Endodermal cell (in vitro differentiated cells): ENCODE data around the gene BAZ1B. TPM values are rescaled to one million over a fixed set of nuclear protein-coding genes. Genes with fewer than 3 reads are reported as not detected.
A peak's percentile ranks its signal among the peaks of the same experiment; 100 is the strongest.
"Not testable (repeated sequence)": the region's sequence is repeated elsewhere in the genome, so short reads cannot be mapped to it uniquely, and the experiment has no call there.

Source experiments
- DNase-seq: peaks from one replicate; pipeline ENCODE4 v3.0.0-alpha.2; 2017
- H3K27ac ChIP-seq: 2 replicates; pipeline ENCODE4 v1.5.1; 2013; ENCODE audit warnings: mild to moderate bottlenecking, low read depth, low read length, moderate library complexity
- H3K27me3 ChIP-seq: 2 replicates; pipeline ENCODE4 v1.6.1; 2013; ENCODE audit warnings: mild to moderate bottlenecking, low read length, moderate library complexity; ENCODE audit not compliant: insufficient read depth, control insufficient read depth, poor library complexity, severe bottlenecking
- H3K36me3 ChIP-seq: 2 replicates; pipeline ENCODE4 v1.7.0; 2013; ENCODE audit warnings: mild to moderate bottlenecking, low read length, moderate library complexity; ENCODE audit not compliant: control insufficient read depth, insufficient read depth
- H3K4me1 ChIP-seq: one replicate; pipeline ENCODE4 v1.7.0; 2013; ENCODE audit warnings: low read length; ENCODE audit not compliant: control insufficient read depth, insufficient read depth
- H3K4me3 ChIP-seq: 2 replicates; pipeline ENCODE4 v1.5.1; 2013; ENCODE audit warnings: mild to moderate bottlenecking, low read length, moderate library complexity
- H3K9ac ChIP-seq: 2 replicates; pipeline ENCODE4 v1.6.1; 2013; ENCODE audit warnings: mild to moderate bottlenecking, low read length, moderate library complexity; ENCODE audit not compliant: poor library complexity, severe bottlenecking; ENCODE audit errors: extremely low read depth
- H3K9me3 ChIP-seq: 2 replicates; pipeline ENCODE4 v1.6.1; 2013; ENCODE audit warnings: mild to moderate bottlenecking, low read length, moderate library complexity; ENCODE audit not compliant: control insufficient read depth
- H3K27ac Mint-ChIP-seq: 2 replicates; pipeline ENCODE4 v1.8.0; 2020; ENCODE audit warnings: mixed read lengths
- H3K27me3 Mint-ChIP-seq: 2 replicates; pipeline ENCODE4 v1.8.0; 2021; ENCODE audit warnings: mild to moderate bottlenecking, mixed read lengths; ENCODE audit not compliant: insufficient read depth
- H3K36me3 Mint-ChIP-seq: 2 replicates; pipeline ENCODE4 v1.8.0; 2020; ENCODE audit warnings: low read depth, mixed read lengths
- H3K4me1 Mint-ChIP-seq: 2 replicates; pipeline ENCODE4 v1.8.0; 2020; ENCODE audit warnings: mixed read lengths
- H3K4me3 Mint-ChIP-seq: 2 replicates; pipeline ENCODE4 v1.8.0; 2020; ENCODE audit warnings: mild to moderate bottlenecking, moderate library complexity, mixed read lengths
- H3K9me3 Mint-ChIP-seq: 2 replicates; pipeline ENCODE4 v1.8.0; 2020; ENCODE audit warnings: mild to moderate bottlenecking, mixed read lengths
- CTCF ChIP-seq: fragments of 200-600 bp; sonication (generic); conservative IDR thresholded peaks from 2 replicates; pipeline ENCODE4 v1.5.0; 2021; ENCODE audit warnings: antibody characterized with exemption, mild to moderate bottlenecking
- WGBS, 2 experiments: methylation state at CpG; one replicate each; pipeline versions ENCODE4 v1.1.5 to v1.1.7; 2013; ENCODE audit warnings: missing lambda C conversion rate in 2 of 2, mixed read lengths in 1 of 2; ENCODE audit not compliant: insufficient coverage in 1 of 2, insufficient read length in 1 of 2; 5-methylcytosine and 5-hydroxymethylcytosine counted together
- total RNA-seq, 2 donors: library from RNA; stranded (reverse); fragmentation: NEBNext Ultra II Directional in 1 of 2; extraction: Animal tissue kit (Norgen Biotek cat#: 25700) in 1 of 2; gene quantifications; 2 replicates in 1 of 2; 3 replicates in 1 of 2; pipeline ENCODE4 v1.2.1, GENCODE V29; 2021

Gene BAZ1B
- total RNA-seq, 2 donors from 2014 or later: 66.4 to 72.1 TPM

DNA sequence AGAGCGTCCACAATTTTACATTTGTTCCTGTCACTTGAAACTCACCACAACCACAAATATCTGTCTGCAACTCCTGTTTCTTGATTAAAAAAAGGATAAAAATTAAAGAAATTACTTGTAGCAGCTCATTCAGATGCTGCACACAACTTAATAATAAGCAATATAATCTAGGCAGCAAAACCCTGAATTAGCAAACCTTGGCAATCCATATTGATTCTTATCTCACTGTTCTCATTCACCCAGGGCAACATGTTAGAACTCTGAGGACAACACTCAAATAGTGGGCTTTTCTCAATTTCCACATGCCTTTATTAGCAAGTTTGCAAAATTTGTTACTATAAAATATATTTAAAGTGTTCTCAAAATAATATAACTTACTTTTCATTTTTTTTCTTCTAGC is 38.9 kb downstream of the BAZ1B start:
- no peak overlapping the region for H3K4me3 Mint-ChIP-seq
- no peak overlapping the region for H3K27ac Mint-ChIP-seq
- H3K36me3 Mint-ChIP-seq: peaks cover 68% of the 10 kb centered on the region
- peaks cover 84% of the 10 kb centered on the region for H3K36me3 ChIP-seq
- WGBS, 2 experiments: no CpG with 5 or more reads among the region's 1 CpG
- no peak for TF ChIP-seq CTCF
- no peaks in the 10 kb centered on the region for H3K27me3 ChIP-seq
- DNase-seq: no peak
- no peaks in the 10 kb centered on the region for H3K27me3 Mint-ChIP-seq
- H3K4me1 Mint-ChIP-seq: peaks cover 11% of the 10 kb centered on the region
- no peak overlapping the region for H3K27ac ChIP-seq
- H3K9ac ChIP-seq: no peak overlapping the region
- no peaks in the 10 kb centered on the region for H3K9me3 Mint-ChIP-seq
- no peak overlapping the region for H3K4me3 ChIP-seq
- no peaks in the 10 kb centered on the region for H3K4me1 ChIP-seq
- H3K9me3 ChIP-seq: no peaks in the 10 kb centered on the region

GRCh38 chr7:73482746-73483145 is 39.3 kb downstream of the BAZ1B start:
- no peak overlapping the region for H3K9ac ChIP-seq
- no peaks in the 10 kb centered on the region for H3K9me3 Mint-ChIP-seq
- H3K9me3 ChIP-seq: no peaks in the 10 kb centered on the region
- no peak overlapping the region for H3K4me3 Mint-ChIP-seq
- no peak overlapping the region for H3K27ac ChIP-seq
- no peaks in the 10 kb centered on the region for H3K27me3 Mint-ChIP-seq
- H3K4me1 ChIP-seq: no peaks in the 10 kb centered on the region
- H3K36me3 Mint-ChIP-seq: peaks cover 68% of the 10 kb centered on the region
- TF ChIP-seq CTCF: no peak
- peaks cover 84% of the 10 kb centered on the region for H3K36me3 ChIP-seq
- H3K27me3 ChIP-seq: no peaks in the 10 kb centered on the region
- peaks cover 11% of the 10 kb centered on the region for H3K4me1 Mint-ChIP-seq
- WGBS, 2 experiments: 89% methylated on average over 5 of the region's 5 CpGs; no CpG with 5 or more reads in 1 of the 2 experiments
- no peak overlapping the region for H3K4me3 ChIP-seq
- no peak for DNase-seq
- peak overlapping the region; percentile 85 for H3K27ac Mint-ChIP-seq

DNA sequence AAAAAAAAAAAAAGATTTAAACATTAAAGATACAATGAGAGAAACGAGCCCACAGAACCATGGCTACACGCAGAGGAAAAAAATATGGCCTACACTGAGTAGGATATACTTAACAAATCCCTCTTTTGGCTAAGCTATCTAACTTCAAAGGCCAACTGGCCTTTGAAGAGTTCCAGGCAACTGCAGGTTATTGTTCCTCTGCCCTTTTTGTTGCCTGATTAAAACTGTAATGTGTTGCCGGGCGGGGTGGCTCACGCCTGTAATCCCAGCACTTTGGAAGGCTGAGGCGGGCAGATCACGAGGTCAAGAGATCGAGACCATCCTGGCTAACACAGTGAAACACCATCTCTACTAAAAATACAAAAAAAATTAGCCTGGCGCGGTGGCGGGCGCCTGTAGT is 40.6 kb downstream of the BAZ1B start:
- H3K4me1 ChIP-seq, H3K4me3 ChIP-seq, H3K27me3 ChIP-seq, H3K4me3 Mint-ChIP-seq, DNase-seq, H3K27ac Mint-ChIP-seq, H3K9ac ChIP-seq, H3K9me3 Mint-ChIP-seq, H3K9me3 ChIP-seq, H3K27ac ChIP-seq, H3K27me3 Mint-ChIP-seq: not testable (repeated sequence)
- H3K36me3 Mint-ChIP-seq: peaks cover 70% of the 10 kb centered on the region
- peaks cover 11% of the 10 kb centered on the region for H3K4me1 Mint-ChIP-seq
- WGBS, 2 experiments: 92 to 94% methylated on average over 3 to 12 of the region's 12 CpGs
- peaks cover 84% of the 10 kb centered on the region for H3K36me3 ChIP-seq

- Histone ChIP-seq H3K4me3 (no peak overlapping the region), H3K27me3 (no peaks in the 10 kb centered on the region), H3K4me1 (no peaks in the 10 kb centered on the region), H3K9ac (no peak overlapping the region), H3K36me3 (peaks cover 89% of the 10 kb centered on the region), H3K27ac (no peak overlapping the region), H3K9me3 (no peaks in the 10 kb centered on the region)
- Mint-ChIP-seq H3K27me3 (no peaks in the 10 kb centered on the region), H3K9me3 (no peaks in the 10 kb centered on the region), H3K27ac (peak overlapping the region; percentile 45), H3K4me1 (peaks cover 8% of the 10 kb centered on the region), H3K4me3 (no peak overlapping the region), H3K36me3 (peaks cover 70% of the 10 kb centered on the region)
- DNase-seq: no peak
- no peak for TF ChIP-seq CTCF
Measured at GRCh38 chr7:73478549-73478948, 43.5 kb downstream of the BAZ1B start.
